Erythroblast (primary cell): ENCODE results near the gene MOGAT2.

ENCODE experiments used
- DNase-seq, 2 experiments: peaks; one replicate each; lab custom pipeline; 2025; lab: John Stamatoyannopoulos, UW
- GATA1 ChIP-seq: IDR thresholded peaks from 2 replicates; pipeline ENCODE4 v1.6.1; 2011; ENCODE audit warnings: low read depth, mild to moderate bottlenecking, control low read depth, low read length, moderate library complexity
- POLR2A ChIP-seq: IDR thresholded peaks from 2 replicates; pipeline ENCODE4 v1.6.1; 2011; ENCODE audit warnings: mild to moderate bottlenecking, low read length

MOGAT2 gene

GRCh38 chr11:75760243-75760642 lies 42.6 kb downstream of the MOGAT2 start:
- TF ChIP-seq GATA1 (no peak), POLR2A (no peak)
- no peak for DNase-seq

- TF ChIP-seq GATA1: no peak
- no peak for TF ChIP-seq POLR2A
- DNase-seq: no peak
These were observed 43.3 kb downstream of the MOGAT2 start for GRCh38 chr11:75760710-75761493.

- no peak for DNase-seq
- no peak for TF ChIP-seq GATA1
- TF ChIP-seq POLR2A: no peak
These were observed 44.5 kb downstream of the MOGAT2 start for GRCh38 chr11:75762158-75762557.

- no peak for DNase-seq
- TF ChIP-seq GATA1 (no peak), POLR2A (no peak)
These were observed 45.2 kb downstream of the MOGAT2 start for GRCh38 chr11:75762885-75763284.

- no peak for DNase-seq
- TF ChIP-seq GATA1 (no peak), POLR2A (no peak)
These were observed 46.2 kb downstream of the MOGAT2 start for GRCh38 chr11:75763846-75764245.

- no peak for TF ChIP-seq POLR2A
- no peak for TF ChIP-seq GATA1
- DNase-seq: no peak
These were observed 47.5 kb downstream of the MOGAT2 start for GRCh38 chr11:75765116-75765515.

- no peak for DNase-seq
- TF ChIP-seq POLR2A (no peak), GATA1 (no peak)
These were observed 49.0 kb downstream of the MOGAT2 start for GRCh38 chr11:75766443-75767227.

- DNase-seq: no peak
- no peak for TF ChIP-seq GATA1
- TF ChIP-seq POLR2A: no peak
These were observed 49.6 kb downstream of the MOGAT2 start for GRCh38 chr11:75767228-75767572.

GRCh38 chr11:75767793-75768111 lies 50.1 kb downstream of the MOGAT2 start:
- TF ChIP-seq GATA1: no peak
- no peak for TF ChIP-seq POLR2A
- DNase-seq: no peak

GRCh38 chr11:75768112-75768908 lies 50.7 kb downstream of the MOGAT2 start, which contains the start of gene DGAT2:
Gene DGAT2 (plus strand): TSS chr11:75768778. CDS start chr11:75768992, 214 bp downstream.
- TF ChIP-seq GATA1 (no peak), POLR2A (peak; percentile 25)
- DNase-seq: peak; percentile 88 to 92

GRCh38 chr11:75768909-75769771 lies 51.5 kb downstream of the MOGAT2 start:
- TF ChIP-seq GATA1: no peak
- no peak for TF ChIP-seq POLR2A
- no peak for DNase-seq

GRCh38 chr11:75770102-75770501 lies 52.5 kb downstream of the MOGAT2 start:
- TF ChIP-seq GATA1 (no peak), POLR2A (no peak)
- DNase-seq: no peak

- no peak for TF ChIP-seq POLR2A
- no peak for TF ChIP-seq GATA1
- DNase-seq: no peak
These were observed 54.2 kb downstream of the MOGAT2 start for GRCh38 chr11:75771646-75772410.
